HG03159 (cell line): ENCODE data around the gene HNRNPLL.
"Not testable (repeated sequence)": the region's sequence is repeated elsewhere in the genome, so short reads cannot be mapped to it uniquely, and the experiment has no call there.

Experiments
- ATAC-seq: cut with Tn5 transposase; IDR thresholded peaks from one replicate; pipeline ENCODE4 v1.9.1; 2021; ENCODE audit warnings: mild to moderate bottlenecking, moderate library complexity; ENCODE audit not compliant: unreplicated experiment

HNRNPLL gene

DNA sequence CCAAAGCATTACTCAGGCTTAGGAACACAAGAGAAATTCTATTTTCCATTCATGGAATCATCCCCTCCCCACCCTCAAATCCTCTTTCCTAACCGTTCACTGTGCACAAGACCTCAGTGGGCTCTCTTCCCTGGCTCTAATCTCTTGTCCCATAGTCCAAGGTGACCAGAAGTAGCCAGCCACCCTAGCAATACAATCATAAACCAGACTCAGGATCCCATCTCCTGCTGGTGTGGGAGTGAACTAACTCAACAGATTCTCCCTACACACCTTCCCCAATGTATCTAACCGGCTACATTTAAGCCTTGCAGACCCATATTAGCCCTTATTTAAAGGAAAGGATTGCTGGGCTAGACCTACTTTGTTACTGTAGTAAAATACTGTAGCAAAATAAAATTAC, 45.5 kb downstream of the HNRNPLL start:
- ATAC-seq, result no peak

- ATAC-seq, result no peak
Measured at GRCh38 chr2:38556006-38556801, 46.5 kb downstream of the HNRNPLL start.

GRCh38 chr2:38554973-38555595, 47.6 kb downstream of the HNRNPLL start:
- no peak for ATAC-seq

DNA sequence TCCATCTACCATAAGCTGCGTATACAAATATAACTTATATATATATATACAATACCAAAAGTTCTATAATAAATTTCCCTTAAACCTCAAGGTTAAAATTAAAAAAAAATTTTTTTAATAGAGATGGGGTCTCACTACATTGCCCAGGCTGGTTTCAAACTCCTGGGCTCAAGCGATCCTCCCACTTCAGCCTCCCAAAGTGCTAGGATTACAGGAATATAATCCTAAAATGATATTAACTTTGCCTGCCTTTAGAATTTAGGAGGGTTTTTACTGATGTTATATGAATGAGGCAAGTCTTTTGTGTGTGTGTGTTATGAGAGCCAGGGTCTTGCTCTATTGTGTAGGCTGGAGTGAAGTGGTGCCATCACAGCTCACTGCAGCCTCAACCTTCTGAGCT, 49.2 kb downstream of the HNRNPLL start:
- no peak for ATAC-seq

GRCh38 chr2:38552259-38552658, 50.5 kb downstream of the HNRNPLL start:
- ATAC-seq, result no peak

DNA sequence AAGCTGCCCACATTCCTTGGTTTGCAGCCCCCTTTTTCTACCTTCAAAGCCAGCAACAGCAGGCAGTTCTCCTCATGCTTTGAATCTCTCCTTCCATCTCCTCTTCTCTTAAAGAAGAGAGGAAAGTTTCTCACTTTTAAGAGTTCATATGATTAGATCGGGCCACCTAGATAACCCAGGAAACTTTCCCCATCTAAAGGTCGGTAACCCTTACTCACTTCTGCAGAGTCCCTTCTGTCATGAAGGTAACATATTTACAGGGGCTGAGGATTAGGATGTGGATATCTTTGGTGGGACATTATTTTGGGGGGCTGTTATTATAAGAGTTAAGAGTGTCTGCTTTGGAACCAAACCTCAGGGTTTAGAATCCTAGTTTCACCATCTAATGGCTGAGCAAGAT, 51.0 kb downstream of the HNRNPLL start:
- no peak for ATAC-seq

DNA sequence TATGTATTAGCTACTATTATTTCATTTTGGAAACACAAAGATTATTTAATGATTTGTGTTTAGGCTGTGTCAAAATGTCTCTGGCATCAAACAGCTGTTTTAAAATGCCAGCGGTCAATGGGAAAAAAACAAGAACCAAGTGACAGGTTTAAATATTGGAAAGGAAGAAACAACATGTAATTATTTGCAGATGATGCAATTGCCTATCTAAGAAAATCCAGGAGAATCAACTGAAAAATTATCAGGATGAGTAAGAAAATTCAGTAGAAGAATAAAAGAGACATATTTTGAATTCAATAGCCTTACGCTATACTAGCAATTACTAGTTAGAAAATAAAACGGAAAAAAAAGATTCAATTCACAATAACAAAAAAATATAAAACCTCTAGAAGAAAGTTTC, 51.6 kb downstream of the HNRNPLL start:
- no peak for ATAC-seq

DNA sequence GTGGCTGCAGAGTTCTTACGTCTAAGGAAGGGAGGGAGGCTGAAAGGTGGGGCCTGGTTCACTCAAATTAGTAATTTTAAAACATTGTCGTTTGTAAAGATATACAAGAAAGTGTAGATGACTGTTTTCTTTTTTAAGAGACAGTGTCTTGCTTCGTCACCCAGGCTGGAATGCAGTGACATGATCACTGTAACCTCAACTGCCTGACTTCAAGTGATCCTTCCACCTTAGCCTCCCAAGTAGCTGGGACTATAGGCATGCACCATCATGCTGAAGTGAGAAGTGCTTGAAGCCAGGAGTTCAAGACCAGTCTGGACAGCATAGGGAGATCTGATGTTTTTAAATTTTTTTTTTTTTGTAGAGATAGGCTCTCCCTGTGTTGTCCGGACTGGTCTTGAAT, 52.9 kb downstream of the HNRNPLL start:
- ATAC-seq, result no peak

DNA sequence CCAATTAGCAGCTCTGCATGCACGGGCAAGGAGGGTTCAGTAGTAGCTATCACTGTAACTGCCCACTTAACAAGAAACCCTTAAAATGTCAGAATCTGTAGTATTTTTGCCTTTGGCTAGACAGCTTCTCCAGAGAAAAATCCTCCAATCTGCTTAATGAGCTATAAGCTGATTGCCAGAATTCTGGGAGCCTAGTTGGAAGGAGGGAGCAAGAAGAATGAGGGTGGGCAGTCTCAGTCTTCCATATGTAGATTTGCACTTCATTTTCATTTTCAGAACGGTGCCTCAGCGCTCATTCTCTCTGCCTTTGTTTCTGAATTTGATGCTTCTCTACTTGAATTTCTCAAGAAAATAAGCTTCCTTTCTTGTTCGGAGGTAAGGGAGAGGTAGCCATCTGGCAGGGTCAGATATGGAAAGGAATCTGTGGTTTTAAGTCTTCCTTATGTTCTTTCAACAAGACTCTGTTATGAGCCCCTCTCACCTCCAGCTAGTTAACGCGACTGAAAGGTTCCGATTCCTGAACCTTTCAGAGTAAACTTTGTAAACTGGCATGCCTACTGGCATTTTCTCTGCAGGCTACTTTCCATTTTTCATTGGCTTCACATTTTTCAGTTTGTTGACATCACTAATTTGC, 53.5 kb downstream of the HNRNPLL start:
- ATAC-seq, result no peak

GRCh38 chr2:38547791-38548190, 54.9 kb downstream of the HNRNPLL start:
- no peak for ATAC-seq

DNA sequence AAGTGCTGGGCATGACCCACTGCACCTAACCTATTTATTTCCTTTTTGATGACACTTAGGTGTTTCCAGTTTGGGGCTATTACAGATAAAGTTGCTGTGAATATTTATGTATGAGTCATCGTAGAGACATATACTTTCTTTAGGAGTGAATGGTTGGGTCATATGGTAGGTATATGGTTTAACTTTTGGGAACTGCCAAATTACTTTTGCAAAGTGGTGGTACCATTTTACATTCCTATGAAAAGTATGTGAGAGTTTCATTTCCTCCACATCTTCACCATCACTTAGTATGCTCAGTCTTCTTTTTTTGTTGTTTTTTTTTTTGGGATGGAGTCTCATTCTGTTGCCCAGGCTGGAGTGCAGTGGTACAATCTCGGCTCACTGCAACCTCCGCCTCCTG, 56.1 kb downstream of the HNRNPLL start:
- ATAC-seq, result no peak

GRCh38 chr2:38546064-38546463, 56.7 kb downstream of the HNRNPLL start:
- ATAC-seq, result no peak

DNA sequence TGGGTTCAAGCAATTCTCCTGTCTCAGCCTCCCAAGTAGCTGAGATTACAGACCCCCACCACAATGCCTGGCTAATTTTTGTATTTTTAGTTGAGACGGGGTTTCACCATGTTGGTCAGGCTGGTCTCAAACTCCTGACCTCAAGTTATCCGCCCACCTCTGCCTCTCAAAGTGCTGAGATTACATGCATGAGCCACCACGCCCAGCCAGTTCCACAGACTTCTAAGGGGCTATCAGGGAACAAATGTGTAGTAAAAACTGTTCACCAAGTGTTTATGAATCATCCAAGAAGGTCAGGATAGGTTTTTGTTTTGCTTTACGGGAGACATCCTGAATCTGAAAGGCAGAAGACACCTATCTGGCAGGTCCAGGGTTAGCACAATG, 60.5 kb downstream of the HNRNPLL start:
- ATAC-seq, result not testable (repeated sequence)

GRCh38 chr2:38540580-38541286, 62.0 kb downstream of the HNRNPLL start:
- ATAC-seq, result no peak

DNA sequence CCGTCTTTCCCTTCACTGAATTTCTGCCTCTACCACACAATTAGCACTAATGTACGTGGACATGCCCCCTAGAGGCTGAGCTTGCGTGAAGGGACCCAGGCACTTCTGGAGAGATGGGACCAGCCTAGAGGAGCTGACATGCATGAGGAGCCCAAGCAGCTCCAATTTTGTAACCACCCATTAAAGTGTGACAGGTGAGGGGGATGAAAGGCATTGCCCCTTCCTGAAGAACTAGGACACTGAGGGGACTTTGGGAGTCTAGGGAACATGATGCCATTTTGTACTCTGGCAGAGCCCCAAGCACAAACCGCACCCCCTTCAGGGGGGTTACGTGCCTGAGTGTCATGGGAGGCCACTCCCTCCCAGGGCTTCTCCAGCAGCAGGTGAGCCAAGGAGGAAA, 63.6 kb downstream of the HNRNPLL start:
- ATAC-seq, result no peak

DNA sequence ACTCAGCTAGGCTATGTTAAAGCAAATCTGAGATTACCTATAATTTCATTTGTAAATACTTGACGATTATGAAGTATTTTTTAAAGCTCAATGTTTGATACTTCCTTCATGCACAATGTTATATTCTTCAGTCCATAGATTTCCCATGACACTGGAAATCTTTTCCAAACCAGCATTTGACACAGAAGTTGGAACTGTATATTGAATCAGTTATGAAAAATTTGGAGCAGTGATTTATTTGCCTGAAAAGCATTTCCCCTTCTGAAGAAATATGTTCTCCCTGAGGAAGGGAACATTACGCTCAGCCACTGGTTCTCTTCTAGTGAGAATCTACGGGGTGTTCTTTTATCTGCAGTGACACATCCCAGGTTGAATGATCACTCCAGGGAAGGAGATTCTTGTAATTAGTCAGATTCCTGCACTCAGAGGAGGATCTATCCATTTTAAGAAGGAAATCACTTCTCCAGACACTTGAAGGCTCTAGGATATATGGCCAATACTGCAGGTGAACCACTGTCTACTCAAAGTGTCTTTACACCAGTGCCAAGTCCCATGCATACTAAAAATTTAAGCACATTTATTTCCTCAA, 64.7 kb downstream of the HNRNPLL start:
- ATAC-seq, result no peak

DNA sequence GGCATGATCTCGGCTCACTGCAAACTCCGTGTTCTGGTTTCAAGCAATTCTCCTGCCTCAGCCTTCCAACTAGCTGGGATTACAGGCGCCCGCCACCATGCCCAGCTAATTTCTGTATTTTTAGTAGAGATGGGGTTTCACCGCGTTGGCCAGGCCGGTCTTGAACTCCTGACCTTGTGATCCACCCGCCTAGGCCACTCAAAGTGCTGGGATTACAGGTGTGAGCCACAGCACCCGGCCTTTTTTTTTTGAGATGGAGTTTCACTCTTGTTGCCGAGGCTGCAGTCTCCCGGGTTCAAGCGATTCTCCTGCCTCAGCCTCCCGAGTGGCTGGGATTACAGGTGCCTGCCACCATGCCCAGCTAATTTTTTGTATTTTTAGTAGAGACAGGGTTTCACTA, 65.4 kb downstream of the HNRNPLL start:
- not testable (repeated sequence) for ATAC-seq

GRCh38 chr2:38535744-38536506, 66.8 kb downstream of the HNRNPLL start:
- peak; percentile 53 for ATAC-seq

DNA sequence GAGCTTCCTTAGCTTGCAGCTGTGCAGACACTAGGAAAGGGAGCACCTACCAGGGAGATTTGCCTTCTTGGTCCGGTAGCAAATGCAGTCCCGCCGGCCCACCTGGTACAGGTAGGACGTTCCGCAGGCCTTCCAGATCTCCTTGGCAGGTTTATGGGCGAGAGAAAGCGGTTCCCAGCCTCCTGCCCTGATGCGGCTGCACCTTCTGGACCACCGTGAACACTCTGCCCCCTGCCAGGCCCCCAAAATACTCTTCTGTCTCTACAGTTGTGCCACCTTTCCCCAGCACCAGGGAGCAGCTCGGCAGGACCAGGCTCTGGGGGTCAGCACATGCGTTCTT, 67.4 kb downstream of the HNRNPLL start:
- no peak for ATAC-seq

DNA sequence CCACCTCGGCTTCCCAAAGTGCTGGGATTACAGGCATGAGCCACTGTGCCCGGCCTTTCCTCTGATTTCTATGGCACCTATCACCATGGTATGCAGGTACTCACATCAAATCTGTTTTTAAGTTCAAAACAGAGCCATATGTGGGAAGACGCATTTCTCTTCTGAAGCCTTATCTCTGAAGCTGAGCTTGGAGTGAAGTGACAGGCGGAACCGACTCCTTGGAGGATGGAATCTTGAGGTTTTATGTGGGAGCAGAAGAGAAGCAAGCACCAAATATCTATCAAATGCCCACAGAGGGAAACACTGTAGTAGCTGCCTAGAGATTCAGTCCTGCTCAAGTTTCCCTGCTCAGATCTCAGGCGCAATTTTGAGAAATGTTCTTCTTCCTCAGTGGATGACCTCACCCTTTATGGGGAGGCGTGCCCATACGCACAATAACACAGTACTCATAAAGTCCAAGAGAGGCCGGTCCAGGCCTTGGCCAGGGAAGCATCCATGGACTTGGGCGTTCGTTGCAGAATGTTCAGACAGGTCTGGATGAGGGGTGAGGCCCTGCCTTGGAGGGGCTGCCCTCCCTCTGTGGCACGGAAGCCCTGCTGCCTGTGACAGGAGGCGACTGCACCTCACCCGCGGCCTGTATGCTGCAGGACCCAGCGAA, 67.9 kb downstream of the HNRNPLL start:
- ATAC-seq, result no peak
